ENCODE measurements around the gene MIB2.
"Not testable (repeated sequence)": the region's sequence is repeated elsewhere in the genome, so short reads cannot be mapped to it uniquely, and the experiment has no call there.

The MIB2 gene

DNA sequence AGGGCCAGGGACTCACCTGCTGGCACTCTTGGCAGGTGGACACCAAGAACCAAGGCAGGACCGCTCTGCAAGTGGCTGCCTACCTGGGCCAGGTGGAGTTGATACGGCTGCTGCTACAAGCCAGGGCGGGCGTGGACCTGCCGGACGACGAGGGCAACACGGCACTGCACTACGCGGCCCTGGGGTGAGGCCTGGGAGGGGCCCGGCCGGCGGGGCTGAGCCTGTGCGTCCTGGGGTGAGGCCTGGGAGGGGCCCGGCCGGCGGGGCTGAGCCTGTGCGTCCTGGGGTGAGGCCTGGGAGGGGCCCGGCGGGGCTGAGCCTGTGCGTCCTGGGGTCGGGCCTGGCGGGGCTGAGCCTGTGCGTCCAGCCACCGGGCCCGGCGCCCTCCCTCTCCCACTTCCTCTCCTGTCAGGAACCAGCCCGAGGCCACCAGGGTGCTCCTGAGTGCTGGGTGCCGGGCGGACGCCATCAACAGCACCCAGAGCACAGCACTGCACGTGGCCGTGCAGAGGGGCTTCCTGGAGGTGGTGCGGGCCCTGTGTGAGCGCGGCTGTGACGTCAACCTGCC, 12.0 kb downstream of the MIB2 start:
- no peak for DNase-seq (ENCODE audit: low read depth)

DNA sequence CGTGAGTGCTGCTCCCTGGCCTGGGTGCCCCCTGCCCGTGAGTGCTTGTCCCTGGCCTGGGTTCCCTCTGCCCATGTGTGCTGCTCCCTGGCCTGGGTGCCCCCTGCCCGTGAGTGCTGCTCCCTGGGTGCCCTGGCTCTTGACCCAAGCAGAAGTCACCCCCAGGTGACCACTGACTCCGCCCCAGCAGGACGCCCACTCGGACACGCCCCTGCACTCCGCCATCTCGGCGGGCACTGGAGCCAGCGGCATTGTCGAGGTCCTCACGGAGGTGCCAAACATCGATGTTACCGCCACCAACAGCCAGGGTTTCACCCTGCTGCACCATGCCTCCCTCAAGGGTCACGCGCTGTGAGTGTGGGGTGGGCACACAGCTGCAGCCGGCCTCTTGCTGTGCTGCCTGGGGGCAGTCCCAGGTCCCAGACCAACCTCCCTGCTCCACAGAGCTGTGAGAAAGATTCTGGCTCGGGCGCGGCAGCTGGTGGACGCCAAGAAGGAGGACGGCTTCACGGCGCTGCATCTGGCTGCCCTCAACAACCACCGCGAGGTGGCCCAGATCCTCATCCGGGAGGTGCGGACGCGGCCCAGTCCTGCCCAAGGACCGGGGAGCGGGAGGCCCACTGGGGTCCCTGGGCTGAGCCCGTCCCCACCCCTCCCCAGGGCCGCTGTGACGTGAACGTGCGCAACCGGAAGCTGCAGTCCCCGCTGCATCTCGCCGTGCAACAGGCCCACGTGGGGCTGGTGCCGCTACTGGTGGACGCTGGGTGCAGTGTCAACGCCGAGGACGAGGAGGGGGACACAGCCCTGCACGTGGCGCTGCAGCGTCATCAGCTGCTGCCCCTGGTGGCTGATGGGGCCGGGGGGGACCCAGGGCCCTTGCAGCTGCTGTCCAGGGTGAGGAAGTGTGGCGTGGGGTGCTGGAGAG, 12.8 kb downstream of the MIB2 start:
- no peak for DNase-seq (ENCODE audit: low read depth)

DNA sequence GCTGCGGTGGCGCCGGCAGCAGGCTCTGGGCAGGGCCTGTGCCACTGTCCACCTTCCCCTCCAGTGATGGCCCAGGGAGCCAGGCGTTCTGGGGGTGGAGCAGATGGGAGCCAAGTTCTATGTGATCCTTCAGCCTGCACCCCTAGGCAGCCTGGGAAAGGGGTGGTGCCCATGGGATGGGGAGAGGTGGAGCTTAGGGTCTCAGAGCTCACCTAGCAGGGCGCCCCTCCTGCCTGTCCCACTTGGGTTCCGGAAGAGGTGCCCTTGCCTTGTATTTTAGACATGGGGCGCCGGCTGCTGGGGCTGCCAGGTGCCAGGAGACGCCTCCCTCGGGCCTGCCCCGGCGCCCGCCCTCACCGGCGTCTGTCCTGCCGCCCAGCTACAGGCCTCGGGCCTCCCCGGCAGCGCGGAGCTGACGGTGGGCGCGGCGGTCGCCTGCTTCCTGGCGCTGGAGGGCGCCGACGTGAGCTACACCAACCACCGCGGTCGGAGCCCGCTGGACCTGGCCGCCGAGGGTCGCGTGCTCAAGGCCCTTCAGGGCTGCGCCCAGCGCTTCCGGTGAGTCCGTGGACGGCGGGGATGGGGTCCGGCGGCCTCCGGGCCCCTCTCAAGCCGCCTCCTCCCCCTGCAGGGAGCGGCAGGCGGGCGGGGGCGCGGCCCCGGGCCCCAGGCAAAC, 13.6 kb downstream of the MIB2 start:
- no peak for DNase-seq (ENCODE audit: low read depth)

DNA sequence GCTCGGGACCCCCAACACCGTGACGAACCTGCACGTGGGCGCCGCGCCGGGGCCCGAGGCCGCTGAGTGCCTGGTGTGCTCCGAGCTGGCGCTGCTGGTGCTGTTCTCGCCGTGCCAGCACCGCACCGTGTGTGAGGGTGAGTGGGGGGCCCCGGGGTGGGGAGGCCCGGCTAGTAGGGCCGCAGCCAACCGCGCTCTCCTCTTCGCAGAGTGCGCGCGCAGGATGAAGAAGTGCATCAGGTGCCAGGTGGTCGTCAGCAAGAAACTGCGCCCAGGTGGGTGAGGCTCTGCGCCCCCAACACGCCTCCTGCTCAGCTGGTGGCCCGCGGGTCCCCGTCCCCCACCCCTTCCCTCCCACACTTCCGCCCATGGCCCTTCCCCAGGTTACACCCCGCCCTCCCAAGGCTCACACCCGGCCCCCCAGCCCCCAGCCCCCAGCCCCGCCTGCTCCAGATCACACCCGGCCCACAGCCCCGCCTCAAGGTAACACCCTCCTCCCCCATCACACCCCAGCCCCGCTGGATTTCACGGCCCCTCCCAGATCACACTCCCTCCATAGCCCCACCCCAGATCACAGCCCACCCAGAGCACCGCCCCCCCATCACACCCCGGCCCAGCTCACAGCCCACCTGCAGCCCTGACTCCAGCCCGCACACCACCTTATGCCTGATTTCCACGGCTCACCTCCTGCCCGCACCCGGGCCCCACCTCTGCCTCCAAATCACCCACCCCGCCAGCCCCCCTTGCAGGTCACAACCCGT, 14.3 kb downstream of the MIB2 start:
- no peak for DNase-seq (ENCODE audit: low read depth)

DNA sequence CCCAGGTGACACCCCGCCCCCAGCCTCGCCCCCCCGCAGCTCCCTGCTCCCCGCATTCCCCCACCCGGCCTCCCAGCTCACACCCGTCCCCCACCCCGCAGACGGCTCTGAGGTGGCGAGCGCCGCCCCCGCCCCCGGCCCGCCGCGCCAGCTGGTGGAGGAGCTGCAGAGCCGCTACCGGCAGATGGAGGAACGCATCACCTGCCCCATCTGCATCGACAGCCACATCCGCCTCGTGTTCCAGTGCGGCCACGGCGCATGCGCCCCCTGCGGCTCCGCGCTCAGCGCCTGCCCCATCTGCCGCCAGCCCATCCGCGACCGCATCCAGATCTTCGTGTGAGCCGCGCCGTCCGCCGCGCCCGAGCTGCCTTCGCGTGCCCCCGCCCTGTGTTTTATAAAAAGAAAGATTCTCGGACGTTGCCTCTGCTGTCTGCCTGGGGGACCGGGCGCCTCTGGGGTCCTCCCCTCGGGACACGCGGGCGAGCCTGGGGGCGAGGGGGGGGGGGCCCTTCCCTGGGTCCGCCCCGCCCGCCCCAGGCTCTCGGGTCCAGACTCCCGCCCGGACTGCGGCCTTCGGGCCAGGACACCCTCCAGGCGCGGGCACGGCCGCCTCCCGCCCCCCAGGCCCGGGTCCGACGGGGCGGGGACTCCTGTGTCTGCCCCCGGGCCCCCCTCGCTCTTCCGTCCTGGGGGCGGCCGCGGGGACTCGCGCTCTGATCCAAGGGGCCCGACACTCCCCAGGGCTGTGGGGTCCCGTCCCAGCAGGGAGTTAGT, 15.1 kb downstream of the MIB2 start:
- peak; percentile 83 for DNase-seq (ENCODE audit: low read depth)

DNA sequence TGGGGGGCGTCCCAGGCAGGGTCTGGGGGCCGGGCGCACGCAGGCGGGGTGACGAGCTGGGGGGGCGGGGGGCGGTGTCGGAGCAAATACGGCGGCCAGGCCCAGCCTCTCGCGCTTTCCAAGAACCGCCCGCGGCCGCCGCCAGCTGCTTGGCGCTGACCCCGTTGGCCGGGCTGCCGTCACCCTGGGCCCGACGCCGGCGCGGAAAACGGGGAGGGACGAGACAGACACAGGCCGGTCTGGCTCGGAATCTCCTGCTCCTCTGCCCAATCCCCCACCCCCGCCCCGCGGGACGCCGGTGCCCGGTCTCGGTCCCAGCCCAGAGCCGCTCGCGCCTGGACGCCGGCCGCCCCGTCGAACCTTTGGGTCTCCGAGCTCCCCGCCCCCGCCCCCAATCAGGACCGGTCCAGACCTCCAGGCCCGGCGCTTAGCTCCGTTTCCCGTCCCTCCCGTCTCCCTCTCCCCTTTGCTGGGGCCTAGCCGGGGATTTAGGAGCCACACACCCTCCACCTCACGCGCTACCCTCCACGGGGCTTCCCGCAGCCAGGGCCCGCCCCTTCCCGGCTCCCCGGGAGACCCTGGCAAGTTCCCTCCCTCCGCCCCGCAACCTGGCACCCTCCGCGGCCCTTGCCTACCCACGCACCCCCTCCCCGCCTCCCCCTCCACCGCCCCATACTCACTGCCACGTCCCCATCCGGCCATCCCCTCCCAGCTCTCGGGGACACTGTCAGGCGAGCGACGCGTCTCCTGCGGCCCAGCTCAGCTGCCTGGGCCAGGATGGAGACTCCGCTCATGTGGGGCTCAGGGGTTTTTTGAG, 15.9 kb downstream of the MIB2 start:
- DNase-seq (ENCODE audit: low read depth): no peak

DNA sequence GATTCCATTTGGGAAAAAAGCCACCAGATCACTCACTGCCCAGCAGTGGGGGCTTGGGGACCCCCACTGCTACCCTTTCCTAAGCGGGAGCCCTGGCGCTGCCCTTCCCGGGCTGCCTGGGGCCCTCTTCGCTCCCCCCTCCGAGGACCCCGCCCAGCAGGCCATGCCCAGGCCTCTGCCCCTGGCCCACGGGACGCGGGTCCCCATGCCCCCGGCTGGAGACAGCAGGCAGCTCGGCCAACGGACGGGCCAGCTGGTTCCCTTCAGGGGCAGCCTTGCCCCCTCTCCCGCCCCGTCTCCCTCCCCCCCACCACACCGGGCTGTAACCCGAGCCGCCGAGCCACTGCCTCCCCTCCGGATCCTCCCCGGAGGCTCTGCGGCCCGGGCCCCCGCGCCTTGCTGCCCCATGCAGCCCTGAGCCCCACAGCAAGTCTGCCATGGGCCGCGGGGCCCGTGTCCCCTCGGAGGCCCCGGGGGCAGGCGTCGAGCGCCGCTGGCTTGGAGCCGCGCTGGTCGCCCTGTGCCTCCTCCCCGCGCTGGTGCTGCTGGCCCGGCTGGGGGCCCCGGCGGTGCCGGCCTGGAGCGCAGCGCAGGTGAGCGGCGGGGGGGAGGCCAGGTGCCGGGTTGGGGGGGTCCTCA, 16.6 kb downstream of the MIB2 start, which contains the start of gene MMP23B:
MMP23B (plus strand) TSS at position 392 of the 639 bp plus-strand sequence; CDS start at position 438, 46 bp downstream.
- DNase-seq (ENCODE audit: low read depth): no peak

DNA sequence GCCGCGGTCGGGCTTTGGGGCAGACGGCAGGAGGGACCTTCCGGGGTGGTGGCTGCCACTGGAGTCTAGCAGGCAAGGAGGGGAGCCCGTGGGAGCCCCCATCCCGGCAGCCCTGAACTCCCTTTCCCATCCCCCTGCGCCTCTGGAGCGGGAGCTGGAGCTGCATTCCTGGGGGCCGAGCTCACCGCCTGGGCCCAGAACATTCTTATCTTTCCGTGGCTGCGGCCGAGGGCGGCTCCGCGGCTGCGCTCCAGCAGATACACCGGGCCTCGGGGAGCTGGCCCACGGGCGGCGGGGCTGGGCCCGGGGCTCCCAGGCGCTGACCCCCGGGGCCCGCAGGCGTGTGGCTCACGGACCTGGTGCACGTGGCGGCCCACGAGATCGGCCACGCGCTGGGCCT, 18.1 kb downstream of the MIB2 start:
- not testable (repeated sequence) for DNase-seq (ENCODE audit: low read depth)

DNA sequence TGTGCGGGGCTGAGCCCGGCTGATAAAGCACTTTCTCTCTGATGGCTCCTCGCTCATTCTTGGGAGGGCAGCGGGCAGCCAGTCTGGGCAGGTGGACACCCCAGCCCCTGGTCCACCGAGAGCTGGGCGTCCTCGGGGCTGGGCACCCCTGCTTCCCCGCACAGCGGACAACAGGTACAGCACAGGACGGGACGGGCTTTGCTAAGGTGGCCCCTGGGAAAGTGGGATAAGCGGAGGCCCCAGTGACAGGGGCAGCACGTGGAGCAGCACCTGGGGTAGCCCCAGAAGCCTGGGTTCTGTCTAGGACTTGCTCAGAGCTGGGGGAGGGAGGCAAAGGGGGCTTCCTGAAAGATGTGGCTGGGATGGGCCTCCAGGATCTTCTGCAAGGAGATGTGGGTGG, 19.3 kb downstream of the MIB2 start:
- not testable (repeated sequence) for DNase-seq (ENCODE audit: low read depth)

DNA sequence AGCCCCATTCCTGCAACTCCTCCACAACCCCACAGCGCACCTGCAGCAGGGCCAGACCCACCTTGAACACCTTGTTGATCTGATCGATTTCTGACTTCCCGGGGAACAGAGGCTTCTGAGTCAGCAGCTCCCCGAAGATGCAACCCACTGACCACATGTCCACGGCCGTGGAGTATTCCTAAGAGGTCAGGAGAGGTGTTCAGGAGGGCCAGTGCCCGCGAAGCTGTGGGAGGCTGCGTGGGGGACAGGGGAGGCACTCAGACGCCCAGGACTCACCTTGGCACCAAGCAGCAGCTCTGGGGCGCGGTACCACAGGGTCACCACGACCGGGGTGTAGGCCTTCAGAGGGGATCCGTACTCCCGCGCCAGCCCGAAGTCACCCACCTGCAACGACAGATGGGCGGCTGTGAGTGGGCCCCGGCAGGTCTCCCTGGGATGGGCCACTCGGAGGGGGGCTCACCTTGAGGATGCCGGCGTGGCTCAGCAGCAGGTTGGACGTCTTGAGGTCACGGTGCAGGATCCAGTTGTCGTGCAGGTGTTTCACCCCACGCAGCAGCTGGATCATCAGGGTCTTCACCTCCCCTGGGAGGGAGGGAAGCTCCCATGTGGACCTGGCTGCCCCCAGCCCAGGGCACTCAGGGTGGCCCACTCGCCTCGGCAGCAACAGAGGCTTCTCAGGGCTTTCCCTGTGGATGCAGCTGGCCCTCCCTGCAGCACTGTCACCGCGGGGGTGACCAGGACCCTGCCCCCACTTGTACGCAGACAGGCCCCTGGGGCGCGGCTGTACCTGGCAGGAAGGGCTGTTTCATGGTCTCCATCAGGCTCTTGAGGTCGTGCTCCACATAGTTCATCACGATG, 21.6 kb downstream of the MIB2 start:
- not testable (repeated sequence) for DNase-seq (ENCODE audit: low read depth)

DNA sequence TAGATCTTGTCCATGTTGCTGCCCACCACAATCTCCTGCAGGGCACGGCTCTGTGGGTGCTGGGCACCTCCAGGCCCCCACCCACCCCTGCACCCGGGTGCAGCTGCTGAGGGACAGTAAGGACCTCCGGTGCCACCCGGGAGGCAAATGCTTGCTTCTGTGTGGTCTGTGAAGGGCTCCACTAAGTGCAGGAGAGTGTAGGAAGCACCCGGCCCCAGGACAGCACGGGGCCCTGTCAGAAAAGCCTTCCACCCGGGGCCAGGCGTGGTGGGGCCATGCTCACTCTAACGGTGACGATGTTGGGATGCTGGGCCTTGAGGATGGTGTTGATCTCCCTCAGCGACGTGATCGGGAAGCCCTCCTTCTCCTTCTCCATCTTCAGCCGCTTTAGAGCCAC, 22.2 kb downstream of the MIB2 start:
- not testable (repeated sequence) for DNase-seq (ENCODE audit: low read depth)

DNA sequence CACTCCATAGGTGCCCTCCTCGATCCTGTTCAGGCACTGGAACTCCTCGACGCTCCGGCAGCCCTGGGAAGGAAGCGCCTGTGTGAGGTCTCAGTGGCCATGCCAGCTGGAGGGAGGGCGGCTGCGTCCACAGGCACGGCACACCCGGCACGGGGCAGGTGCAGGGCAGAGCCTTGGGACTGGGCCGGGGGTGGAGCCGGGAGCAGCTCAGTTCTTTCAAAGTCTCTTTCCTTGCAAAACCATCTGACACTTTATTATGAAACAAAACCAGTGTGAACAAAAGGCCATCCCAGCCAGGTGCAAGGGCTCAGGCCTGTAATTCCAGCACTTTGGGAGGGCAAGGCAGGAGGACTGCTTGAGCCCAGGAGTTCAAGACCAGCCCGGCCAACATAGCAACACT, 23.2 kb downstream of the MIB2 start:
- DNase-seq (ENCODE audit: low read depth): not testable (repeated sequence)

DNA sequence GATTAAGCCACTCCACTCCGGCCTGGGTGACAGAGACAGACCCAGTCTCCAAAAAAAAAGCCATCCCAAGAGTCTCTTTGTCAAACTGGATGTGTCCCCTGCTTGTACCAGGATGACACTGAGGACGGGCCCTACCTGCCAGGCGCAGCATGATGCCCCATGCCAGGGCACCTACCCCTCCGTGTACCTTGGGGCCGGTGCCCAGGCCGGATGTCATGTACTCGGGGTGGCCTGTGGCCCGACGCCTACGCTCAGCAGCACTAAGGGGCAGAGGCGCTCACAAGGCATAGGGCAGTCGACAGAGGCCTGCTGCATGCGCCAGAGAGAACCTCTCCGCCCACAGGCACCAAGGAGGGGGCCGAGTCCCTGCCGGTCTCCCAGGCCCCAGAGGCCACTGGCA, 24.1 kb downstream of the MIB2 start:
- DNase-seq (ENCODE audit: low read depth): not testable (repeated sequence)

DNA sequence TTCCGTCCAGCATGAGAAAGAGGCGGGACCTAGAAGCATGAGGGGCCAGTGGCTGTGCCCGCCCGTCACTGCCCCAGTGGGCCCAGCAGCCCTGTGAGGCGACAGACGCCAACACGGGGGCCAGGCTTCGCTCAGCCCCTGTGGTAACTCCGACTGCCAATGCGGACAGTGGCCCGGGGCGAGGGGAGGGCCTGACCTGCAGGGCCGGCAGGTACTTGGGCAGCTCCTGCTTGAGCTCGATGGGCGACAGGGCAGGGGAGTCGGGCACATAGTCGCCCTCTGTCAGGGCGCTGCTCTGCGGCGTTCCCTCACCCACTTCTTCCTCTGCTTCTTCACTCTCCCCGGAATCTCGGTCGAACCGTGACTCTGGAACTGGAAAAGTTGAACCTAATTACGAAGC, 24.8 kb downstream of the MIB2 start:
- DNase-seq (ENCODE audit: low read depth): not testable (repeated sequence)

DNA sequence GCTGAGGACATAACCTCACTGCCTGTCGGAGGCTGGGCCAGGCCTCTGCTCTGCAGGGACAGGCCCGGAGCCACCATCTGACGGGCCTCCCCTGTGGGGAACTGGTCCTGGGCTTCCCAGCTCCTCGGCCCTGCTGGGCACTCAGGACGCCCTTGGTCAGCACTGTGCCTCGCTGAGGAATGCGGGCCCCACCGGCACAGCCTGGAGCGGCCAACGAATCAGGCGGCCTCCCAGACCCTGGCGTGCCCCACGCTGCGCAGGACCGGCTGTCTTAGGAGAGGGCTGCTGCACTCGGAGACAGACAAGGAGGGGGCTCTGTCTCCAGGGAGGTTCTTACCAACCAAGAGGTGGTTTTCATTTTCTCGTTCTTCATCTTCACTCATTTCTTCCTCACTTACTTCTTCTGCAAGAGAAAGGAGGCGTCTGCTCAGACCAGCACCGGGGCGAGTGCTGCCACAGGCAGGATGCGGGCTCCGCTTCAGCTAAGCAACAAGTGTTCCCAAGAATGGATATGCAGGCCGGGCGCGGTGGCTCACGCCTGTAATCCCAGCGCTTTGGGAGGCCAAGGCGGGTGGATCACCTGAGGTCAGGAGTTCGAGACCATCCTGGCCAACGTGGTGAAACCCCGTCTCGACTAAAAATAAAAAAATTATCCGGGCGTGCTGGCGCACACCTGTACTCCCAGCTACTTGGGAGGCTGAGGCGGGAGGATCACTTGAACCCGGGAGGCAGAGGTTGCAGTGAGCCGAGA, 25.6 kb downstream of the MIB2 start:
- not testable (repeated sequence) for DNase-seq (ENCODE audit: low read depth)

DNA sequence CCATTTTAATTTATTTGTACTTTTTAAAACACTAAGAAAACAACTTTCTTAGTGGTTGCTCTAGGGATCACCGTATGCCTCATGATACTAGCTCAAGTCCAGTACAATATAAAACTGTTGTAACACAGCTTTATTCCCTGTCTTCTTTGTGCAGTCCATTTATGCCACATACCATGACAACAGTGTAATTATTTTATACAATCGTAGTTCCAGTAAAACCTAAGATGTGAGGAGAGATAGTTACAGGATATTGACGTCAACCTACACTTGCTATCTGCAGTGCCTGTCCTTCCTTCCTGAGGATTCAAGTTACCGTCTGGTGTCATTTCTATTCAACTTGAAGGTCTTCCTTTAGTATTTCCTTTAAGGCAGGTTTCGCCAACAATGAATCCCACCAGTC, 31.0 kb downstream of the MIB2 start:
- DNase-seq (ENCODE audit: low read depth): not testable (repeated sequence)

DNA sequence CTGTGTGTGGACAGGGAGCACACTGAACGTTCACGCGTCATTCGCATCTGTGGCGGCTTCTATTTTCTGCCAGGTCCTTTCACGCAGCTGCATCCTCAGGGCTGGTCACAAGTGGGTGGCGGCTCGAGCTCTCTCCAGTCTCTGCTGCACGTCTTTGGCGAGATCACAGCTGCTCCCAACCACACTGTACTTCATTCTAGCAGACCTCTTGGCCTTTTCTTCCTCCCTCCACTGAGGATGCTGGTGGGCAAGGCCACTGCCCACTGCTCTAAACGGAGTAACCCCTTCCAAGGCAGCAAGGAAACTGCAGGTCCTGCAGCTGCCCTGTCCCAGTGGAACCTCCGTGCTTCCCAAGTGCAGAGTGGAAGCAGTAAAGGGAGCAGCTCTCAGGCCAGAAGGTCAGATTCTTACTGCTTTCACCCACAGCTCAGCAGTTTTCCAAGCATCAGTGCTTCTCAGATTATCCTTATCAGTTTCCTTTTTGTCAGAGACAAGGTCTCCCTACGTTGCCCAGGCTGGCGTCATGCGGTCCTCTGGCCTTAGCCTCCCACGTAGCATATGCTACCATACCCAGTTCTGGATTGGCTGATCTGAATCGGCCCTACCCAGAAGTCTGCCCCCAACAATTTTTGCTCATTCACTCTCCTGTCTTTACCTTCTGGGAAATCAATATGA, 32.4 kb downstream of the MIB2 start:
- not testable (repeated sequence) for DNase-seq (ENCODE audit: low read depth)

DNA sequence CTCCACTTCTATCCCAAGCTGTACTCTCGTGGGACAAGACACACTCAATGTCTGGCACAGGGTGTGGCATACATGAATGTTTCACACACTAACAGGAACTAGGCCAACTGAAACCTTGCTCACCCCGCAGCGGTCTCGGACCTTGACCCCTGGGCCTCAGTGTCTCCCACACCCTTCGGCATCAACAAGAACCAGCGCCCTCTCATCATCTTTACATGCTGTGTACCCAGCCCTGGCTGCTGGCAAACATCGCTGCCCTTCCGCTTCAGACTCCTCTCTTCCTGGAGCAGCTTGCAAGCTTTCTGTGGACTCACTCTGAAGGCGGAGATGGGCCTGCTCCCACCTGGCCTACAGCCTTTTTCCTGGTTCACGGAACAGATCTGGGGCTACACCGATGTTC, 33.0 kb downstream of the MIB2 start:
- DNase-seq (ENCODE audit: low read depth): not testable (repeated sequence)

All from amniotic epithelial cell (primary cell).